Smooth muscle cell of bladder (primary cell): ENCODE measurements around the gene BOC. TPM values are rescaled to one million over a fixed set of nuclear protein-coding genes. Genes with fewer than 3 reads are reported as not detected.

Source experiments
- total RNA-seq: library from RNA; depleted of rRNA; stranded (reverse); fragments of >200 nt; gene quantifications from 2 replicates; pipeline ENCODE4 v1.2.3, GENCODE V29; 2014

Gene BOC, protein sequence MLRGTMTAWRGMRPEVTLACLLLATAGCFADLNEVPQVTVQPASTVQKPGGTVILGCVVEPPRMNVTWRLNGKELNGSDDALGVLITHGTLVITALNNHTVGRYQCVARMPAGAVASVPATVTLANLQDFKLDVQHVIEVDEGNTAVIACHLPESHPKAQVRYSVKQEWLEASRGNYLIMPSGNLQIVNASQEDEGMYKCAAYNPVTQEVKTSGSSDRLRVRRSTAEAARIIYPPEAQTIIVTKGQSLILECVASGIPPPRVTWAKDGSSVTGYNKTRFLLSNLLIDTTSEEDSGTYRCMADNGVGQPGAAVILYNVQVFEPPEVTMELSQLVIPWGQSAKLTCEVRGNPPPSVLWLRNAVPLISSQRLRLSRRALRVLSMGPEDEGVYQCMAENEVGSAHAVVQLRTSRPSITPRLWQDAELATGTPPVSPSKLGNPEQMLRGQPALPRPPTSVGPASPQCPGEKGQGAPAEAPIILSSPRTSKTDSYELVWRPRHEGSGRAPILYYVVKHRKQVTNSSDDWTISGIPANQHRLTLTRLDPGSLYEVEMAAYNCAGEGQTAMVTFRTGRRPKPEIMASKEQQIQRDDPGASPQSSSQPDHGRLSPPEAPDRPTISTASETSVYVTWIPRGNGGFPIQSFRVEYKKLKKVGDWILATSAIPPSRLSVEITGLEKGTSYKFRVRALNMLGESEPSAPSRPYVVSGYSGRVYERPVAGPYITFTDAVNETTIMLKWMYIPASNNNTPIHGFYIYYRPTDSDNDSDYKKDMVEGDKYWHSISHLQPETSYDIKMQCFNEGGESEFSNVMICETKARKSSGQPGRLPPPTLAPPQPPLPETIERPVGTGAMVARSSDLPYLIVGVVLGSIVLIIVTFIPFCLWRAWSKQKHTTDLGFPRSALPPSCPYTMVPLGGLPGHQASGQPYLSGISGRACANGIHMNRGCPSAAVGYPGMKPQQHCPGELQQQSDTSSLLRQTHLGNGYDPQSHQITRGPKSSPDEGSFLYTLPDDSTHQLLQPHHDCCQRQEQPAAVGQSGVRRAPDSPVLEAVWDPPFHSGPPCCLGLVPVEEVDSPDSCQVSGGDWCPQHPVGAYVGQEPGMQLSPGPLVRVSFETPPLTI
- 8.4 and 8.7 TPM in 2 replicates for total RNA-seq

DNA sequence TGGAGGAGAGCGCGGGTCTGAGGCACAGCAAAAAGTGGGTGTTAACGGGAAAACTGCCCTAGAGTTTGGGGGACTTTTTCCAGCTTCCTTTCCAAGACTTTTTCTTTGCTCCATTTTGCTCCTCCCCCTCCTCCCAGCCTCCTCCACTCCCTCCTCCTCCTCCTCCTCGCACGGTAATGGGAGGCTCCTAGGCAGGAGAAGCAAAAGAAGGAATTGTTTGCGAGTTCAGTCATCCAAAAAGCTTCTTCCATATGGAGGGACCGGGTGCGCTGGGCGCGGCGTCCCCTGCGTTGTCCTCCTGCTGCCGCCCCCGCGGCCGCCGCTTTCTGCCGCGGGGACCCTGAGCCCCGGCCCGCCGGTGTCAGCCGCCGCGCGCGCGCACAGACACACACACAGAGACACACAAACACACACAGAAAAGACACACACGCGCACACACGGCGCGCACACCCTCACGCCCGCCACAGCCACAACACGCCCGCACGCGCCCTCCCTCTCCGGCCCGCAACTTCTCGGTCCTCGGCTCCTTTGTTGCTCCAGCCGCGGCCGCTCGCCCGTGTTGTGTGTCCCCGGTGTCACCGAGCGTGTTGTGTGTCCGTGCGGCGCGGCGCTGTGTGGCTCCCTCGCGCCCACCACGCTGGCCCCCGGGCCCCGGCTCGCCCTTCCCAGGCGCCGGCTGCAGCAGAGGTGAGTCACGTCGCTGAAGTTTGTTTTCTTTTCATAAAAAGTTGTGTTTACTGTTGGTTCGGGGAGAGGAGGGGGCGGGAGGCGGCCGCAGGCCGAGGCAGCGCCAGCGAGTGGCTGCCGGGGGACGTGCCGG lies at the start of gene BOC:
Gene BOC (plus strand): TSS at position 228 of the 820 bp plus-strand sequence. CDS start 38,246 bp downstream, outside the sequence.

Other genes with a start within 250 kb of the BOC start
- under 0.01 TPM in 1 of 2 replicates, not detected in the other for gene CD200R1, start 236.5 kb upstream of the BOC start, total RNA-seq
- 33.8 and 41.1 TPM in 2 replicates for gene GTPBP8, start 220.6 kb upstream of the BOC start, total RNA-seq
- 3.8 and 5.4 TPM in 2 replicates for gene CFAP44, start 229.9 kb downstream of the BOC start, total RNA-seq